ENCODE results near the gene MYO1D.
"Not testable (repeated sequence)": the region's sequence is repeated elsewhere in the genome, so short reads cannot be mapped to it uniquely, and the experiment has no call there.

The MYO1D gene

DNA sequence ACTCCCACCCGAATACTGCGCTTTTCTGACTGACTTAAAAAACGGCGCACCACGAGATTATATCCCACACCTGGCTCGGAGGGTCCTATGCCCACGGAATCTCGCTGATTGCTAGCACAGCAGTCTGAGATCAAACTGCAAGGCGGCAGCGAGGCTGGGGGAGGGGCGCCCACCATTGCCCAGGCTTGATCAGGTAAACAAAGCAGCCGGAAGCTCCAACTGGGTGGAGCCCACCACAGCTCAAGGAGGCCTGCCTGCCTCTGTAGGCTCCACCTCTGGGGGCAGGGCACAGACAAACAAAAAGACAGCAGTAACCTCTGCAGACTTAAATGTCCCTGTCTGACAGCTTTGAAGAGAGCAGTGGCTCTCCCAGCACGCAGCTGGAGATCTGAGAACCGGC is 10.5 kb upstream of the MYO1D start:
- not testable (repeated sequence) for DNase-seq

DNA sequence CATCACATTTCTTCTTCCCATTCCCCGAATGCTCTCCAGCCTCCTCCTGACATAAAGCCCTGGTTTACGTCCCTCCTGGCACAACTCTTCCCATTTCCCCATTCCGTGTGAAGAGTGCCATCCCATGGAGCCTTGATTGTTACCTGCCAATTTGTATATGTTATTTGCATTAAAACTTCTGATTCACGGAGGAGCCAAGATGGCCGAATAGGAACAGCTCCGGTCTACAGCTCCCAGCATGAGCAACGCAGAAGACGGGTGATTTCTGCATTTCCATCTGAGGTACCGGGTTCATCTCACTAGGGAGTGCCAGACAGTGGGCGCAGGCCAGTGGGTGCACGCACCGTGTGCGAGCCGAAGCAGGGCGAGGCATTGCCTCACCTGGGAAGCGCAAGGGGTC is 10.0 kb upstream of the MYO1D start:
- not testable (repeated sequence) for DNase-seq

DNA sequence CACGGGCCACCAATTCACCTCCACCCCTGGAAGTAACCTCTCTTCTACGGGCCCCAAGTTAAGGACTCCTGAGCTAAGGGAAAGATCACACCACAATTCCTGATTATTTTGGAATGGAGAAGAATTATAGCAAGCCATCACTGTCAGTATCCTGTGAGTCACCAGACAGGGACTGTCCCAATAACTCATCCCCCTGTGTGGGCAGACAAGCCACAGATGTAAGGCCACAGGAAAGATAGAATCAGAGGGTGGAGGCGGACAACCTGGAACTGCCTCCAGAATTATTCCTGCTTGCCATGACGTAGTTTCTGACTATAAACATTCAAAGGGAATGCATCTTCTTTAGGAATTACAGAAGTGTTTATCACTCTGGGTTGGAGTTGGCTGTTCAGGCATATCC is 5.8 kb upstream of the MYO1D start:
- peak; percentile 15 to 30 for DNase-seq

GRCh38 chr17:32882029-32882428 is 5.1 kb upstream of the MYO1D start:
- no peak for DNase-seq

DNA sequence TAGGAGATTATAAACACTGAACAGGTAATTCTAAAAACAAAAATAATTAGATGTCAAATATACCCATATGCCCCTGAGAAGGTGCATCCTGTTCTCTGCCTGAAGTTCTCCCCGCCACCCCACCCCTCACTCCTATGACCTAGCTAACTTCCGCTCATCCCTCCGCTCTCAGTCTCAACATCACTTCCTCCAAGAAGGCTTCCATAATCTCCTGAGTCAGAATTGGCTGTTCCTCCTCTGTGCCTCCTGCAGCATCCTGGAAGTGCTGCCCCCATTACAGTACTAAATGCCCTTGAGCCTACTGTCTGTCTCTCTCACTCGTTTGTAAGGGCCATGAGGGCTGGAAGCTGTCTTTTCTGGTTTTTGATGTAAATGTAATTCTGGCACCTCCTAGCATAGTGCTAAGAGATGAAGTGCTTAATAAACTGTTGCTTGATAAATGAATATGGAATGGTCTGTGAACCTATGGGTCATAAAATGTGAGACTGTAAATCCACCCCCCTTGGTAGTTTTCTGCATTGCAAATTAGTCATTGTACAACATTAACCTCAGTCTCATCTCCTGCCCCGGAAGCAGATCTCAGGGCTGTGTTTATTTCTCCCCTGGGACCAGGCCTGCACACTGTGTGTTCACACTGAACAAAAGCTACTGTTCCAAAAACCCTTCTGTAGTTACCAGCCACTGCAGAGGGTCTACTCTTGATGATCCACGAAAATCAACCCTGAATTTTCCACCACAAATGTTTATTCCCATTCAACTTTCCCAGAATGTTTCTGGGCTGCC is 3.9 kb upstream of the MYO1D start:
- DNase-seq = no peak

DNA sequence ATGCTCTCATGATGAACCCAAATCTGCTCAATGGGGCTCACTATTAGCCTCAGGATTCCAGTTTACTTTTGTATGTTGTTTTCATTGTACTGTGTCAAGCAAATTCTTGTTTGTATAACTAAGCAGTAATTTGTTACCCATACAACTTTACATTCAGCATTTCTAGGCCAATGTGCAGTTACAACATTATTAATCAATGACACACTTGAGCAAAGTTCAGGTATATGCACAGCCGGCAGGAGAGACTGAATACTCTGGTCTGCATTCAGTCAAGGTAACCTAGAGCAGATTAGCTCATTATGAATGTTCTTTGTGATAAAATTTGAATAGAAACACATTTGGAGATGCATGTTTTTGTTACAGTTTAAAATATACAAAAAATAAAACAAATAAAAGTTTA is 2.2 kb upstream of the MYO1D start:
- DNase-seq = no peak

DNA sequence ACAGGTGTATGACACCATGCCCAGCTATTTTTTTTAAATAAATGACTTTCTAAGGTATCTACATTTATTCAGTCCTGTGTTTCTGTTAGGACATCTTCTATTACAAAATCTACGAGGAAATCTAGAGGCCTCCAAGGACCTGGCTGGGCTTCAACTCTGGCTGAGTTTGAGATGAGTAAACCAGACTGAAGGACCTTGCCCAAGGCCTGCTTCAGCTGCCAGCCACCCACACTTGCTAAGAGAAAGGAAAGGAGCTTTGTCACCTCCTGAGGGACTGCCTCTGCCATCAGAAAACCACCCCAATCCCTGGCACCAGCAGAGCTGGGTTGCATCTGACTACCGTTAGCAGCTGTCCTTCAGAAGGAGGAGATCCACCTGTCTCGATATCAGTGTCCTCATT is 1.3 kb upstream of the MYO1D start:
- DNase-seq = no peak

GRCh38 chr17:32877164-32877764 is 340 bp upstream of the MYO1D start:
- DNase-seq = peak; percentile 89 to 95

DNA sequence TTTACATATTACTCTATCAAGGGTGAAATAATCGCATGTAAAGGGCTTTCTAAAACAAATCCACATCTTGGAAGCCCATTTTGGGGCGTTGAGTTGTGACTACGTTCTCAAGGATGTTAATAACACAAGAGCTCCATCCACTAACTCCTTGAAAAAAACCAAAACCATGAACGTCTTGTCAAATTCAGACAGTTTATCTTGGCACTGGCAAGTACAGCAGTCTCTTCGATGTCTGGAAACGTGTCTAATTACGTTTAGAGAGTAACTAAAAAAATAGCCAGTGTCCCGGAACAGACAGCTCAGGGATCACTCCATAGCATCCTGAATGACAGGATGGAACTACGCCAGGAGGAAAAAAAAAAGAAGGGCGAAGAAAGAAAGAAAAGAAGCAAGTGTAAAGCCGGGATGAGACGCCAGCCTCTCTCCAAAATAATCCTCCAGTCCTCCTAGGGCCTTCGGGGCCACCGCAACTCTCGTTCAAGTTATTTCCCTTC is 954 bp downstream of the MYO1D start:
- no peak for DNase-seq

GRCh38 chr17:32875230-32875917 is 1.6 kb downstream of the MYO1D start:
- no peak for DNase-seq

DNA sequence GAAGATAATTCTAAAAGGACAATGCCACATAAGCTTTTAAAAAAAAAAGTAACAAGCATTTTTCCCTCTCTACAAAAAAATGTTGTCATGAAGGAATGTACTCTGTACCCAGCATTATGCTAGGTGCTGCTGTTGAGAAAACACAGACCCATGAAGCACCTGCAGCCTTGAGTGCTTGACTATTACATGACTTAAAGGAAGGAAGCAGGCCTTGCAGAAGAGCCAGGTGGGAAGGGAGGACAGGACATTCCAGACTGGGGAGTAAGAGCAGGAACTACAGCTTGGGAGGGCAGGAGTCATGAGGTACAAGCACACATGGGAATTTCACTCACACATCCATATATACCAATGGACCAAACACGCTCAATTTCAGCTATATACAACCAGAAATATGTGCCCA is 3.8 kb downstream of the MYO1D start:
- DNase-seq = no peak

GRCh38 chr17:32871746-32872145 is 5.2 kb downstream of the MYO1D start:
- no peak for DNase-seq

GRCh38 chr17:32870969-32871368 is 6.0 kb downstream of the MYO1D start:
- DNase-seq = no peak

DNA sequence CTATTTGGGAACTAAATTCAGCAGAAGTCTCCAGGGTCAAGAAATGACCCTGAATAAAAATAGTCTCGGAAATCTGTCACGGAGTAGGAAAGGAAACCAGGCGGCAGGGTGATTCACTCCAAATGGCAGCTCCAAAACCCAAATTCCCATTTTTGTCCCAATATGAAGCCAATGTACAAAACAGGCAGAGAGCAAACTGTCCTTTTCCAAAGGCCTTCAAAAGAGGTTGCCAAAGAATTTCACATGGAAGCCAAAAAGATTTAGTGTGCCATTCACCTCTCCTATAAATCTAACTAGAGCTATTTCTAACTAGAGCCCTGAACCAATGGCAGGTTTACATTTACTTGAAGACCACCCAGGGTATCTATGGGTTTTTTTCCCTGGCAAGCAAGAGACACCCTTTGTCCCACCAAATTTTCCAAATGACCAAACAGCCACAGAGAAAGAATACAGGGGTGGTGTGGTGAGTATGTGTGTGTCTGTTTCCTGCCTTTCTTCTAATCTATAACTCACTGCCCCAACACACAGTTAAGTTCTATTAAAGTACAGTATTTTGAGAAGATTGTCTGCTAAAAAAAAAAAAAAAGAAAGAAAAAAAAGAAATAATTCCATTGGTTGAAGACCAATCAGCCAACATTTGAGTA is 6.8 kb downstream of the MYO1D start:
- no peak for DNase-seq

DNA sequence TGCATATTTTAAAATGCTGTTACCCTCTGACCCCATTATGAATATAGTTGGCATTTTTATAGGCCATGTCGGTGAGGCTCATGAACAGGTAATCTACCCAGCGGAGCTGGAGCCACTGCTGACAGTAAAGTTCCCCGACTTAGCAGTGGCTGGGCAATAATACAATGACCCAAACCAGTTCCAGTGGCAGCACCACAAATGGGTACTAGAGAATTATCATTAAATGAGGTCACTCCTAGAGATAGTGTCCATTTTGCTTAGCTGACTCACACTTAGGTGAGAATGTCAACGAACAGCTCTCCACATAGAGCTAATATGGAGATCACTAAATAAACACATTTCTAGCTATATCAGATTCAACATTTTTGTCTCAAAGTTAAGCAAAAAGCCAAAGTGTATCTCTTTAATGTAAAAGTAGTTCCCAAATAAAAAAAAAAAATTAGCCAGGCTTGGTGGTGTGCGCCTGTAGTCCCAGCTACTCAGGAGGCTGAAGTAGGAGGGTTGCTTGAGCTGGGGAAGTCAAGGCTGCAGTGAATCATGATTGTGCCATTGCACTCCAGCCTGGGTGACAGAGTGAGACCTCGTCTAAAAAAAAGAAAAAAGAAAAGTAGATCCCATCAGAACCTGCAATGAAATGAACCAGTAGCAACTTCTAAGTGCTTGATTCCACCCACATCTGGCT is 7.4 kb downstream of the MYO1D start:
- no peak for DNase-seq

GRCh38 chr17:32865141-32865540 is 11.8 kb downstream of the MYO1D start:
- no peak for DNase-seq

DNA sequence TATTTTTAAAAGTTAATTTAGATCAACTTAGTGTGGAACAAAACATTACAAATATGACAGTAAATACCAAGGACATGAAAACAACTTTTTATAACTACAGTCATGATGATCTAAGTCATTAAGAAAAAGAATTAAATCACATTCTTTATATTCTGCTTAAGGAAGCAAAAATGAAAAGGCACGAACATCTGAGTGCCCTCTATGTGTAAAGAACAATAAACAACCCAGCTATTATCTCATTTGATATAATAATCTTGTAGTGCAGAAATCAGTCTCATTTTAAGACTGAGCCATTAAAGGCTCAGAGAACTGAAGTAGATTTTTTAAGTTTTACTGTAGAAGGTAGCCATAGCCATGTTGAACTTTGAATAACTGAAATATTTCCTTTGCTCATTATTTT is 13.4 kb downstream of the MYO1D start:
- no peak for DNase-seq

GRCh38 chr17:32862940-32863339 is 14.0 kb downstream of the MYO1D start:
- DNase-seq = no peak

GRCh38 chr17:32861981-32862380 is 14.9 kb downstream of the MYO1D start:
- no peak for DNase-seq

DNA sequence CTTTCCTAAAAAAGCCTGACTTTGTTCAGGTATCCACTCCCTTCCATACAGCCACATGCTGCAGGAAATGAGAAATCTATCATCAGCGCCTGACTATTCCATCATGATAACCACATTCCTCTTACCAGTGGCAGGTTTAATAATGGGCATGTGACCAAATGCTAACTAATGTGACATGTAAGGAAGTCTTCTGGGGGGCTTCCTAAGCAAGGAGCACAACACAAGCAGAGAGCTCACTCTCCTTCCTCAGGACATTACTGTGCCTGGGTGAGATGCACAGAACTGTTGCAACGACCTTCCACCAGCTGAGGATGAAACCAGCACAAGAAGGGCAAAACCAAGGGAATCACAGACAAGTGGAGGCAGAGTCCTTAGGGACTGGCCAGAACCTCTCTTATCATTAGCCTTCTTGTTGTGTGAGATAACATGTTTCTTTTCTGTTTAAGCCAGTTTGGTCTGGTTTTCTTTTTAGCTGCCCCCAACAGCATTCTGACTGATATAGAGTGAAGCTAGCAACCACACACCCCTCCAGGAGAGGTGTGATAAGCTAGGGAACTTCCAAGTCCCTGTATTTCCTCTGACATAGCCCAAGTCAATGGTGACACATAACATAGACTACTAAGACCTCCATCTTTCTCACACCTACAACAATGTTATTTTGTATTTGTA is 16.9 kb downstream of the MYO1D start:
- DNase-seq = no peak

DNA sequence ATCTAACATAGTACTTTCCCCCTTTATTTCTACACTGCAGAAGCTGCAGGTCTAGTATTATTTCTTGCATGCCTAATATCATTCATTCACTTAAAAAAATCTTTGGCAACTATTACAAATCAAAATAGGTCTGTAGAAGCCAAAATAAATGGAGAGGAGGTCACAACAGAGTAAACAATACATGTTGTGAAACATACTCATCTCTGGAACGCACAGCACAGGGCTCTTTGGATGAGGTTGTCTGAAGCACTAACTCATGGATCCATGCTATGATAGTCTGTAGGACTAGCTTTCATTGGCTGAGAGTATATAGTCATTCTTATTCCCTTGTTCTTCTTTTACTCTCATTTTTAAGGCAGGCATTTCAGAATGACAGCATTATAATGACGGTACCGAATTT is 21.3 kb downstream of the MYO1D start:
- no peak for DNase-seq

- DNase-seq = no peak
Measured at GRCh38 chr17:32854832-32855389, 22.0 kb downstream of the MYO1D start.
